ENCODE measurements around the gene NRGN. TPM values are rescaled to one million over a fixed set of nuclear protein-coding genes. Genes with fewer than 3 reads are reported as not detected.

NRGN gene
- not detected in 2 replicates for total RNA-seq

DNA sequence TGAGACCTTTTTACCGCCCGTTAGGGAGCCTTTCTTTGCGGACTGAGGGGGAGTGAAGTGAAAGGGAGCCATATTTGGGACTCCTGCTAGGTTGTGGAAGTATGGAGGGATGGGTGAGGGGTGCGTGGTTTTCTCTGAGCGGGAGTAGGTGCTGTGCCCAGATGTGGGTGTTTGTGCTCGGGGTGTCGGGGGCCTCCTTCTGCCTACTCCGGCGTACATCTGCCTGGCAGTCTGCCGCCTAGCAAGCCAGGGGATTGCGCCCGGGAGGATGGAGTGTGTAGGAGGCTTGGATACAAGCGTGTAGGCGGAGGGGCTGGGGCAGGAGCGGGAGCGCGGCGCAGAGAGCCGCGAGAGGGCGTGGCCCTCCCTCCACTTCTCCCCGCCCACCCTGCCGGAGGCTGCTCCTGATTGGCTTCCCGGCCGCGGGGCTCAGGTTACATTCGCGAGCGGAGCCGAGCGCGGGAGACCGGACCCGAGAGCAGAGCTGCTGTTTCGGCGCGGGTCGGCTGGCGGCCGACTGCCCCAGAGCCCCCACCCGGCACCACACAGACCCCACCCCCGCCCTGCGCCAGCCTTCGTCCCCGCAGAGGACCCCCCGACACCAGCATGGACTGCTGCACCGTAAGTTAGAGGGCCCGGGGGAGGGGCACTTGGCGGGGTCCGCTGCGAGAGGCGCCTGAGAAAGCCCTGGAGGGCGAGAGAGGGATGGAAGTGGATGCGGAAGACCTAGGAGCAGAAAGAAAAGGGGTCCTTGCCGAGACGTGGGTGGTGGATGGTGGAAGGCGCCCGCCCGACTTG lies at the start of gene NRGN:
NRGN (plus strand) TSS at position 464 of the 798 bp plus-strand sequence; CDS start at position 607, 143 bp downstream.

DNA sequence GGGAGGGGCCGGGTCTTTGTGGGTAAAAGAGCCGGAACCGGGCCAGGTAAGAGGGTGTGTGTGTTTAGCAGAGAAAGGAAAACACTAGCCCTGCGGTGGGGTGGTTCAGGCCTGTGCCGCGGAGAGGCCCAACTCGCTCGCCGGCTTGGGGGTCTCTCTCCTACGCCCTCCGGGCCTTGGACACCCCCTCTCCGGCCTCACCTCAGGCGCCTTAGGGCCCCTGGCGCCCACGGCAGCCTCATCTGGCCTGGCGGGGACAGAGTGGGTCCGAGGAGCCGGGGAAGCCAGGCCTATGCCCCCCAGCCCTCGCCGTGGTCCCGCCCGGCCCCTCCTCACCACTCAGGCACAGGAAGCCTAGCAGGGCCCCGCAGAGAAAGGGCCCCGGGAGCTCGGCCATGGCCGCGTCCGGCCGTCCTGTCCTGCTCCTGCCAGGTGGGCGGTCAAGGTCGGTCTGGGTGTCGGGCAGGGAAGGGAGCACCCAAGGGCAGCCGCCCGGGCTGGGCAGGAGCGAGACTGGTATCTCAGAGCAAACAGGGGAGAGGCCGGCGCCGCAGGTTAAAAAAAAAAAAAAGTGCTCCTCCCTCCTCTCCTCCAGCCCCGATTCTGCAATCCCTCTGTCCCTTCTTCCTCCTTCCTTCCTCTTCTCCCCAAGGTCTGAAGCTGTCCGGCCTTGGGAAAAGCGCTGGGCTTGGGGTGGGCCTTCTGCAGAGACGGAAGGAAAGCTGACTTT lies 12.2 kb downstream of the NRGN start, which contains the start of gene VSIG2:
VSIG2 (minus strand) TSS at position 515 of the 730 bp plus-strand sequence; CDS start at position 397, 118 bp downstream.

DNA sequence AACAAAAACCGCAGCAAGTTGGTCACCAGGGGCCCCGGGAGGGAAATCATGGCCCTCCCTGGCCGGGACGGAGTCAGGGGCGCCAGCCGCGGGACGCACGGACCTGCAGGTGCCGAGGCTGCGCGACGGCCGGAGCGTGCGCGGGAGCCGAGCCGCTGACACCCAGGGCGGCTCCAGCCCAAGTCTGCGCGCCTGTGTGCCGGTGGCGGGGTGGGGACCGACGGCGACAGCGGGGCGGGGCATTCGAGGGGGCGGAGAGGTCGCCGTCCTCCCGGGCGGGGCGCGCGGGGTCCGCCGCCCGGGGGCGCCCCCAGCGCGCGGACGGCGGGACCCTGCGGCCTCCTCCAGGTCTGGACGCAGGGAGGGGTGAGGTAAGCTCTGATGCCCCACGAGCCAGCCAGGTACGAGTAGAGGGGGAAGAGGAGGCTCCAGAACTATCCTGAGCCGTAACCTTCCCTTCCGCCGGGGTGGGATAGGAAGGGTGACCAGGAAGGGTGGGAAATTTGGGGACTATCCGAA lies 22.4 kb downstream of the NRGN start, which contains the start of gene ESAM:
ESAM (minus strand) TSS at position 186 of the 519 bp plus-strand sequence; CDS start at position 50, 136 bp downstream.

Other genes starting within 250 kb of the NRGN start
- not detected in 2 replicates for gene OR8B12, start 196.3 kb upstream of the NRGN start, total RNA-seq
- not detected in 2 replicates for gene OR8A1, start 169.9 kb upstream of the NRGN start, total RNA-seq
- gene PANX3, start 128.5 kb upstream of the NRGN start, total RNA-seq = not detected in 2 replicates
- 28.4 and 38.9 TPM in 2 replicates for gene TBRG1, start 117.1 kb upstream of the NRGN start, total RNA-seq
- gene SIAE, start 66.2 kb upstream of the NRGN start, total RNA-seq = 10.3 and 31.5 TPM in 2 replicates
- 2.4 and 4.1 TPM in 2 replicates for gene SPA17, start 66.0 kb upstream of the NRGN start, total RNA-seq
- under 0.01 and 1.3 TPM in 2 replicates for gene VSIG2, start 12.3 kb downstream of the NRGN start, total RNA-seq
- gene ESAM, start 22.3 kb downstream of the NRGN start, total RNA-seq = under 0.01 and 0.07 TPM in 2 replicates
- 1.7 and 5.5 TPM in 2 replicates for gene MSANTD2, start 60.5 kb downstream of the NRGN start, total RNA-seq
- gene ROBO3, start 125.5 kb downstream of the NRGN start, total RNA-seq = 8.5 and 56.0 TPM in 2 replicates
- gene ROBO4, start 157.9 kb downstream of the NRGN start, total RNA-seq = under 0.01 TPM in 1 of 2 replicates, not detected in the other
- not detected in 2 replicates for gene HEPN1, start 179.3 kb downstream of the NRGN start, total RNA-seq
- gene HEPACAM, start 196.1 kb downstream of the NRGN start, total RNA-seq = not detected in 2 replicates
- gene CCDC15, start 214.3 kb downstream of the NRGN start, total RNA-seq = 1.00 and 3.1 TPM in 2 replicates

Data from nasal cavity respiratory epithelium epithelial cell of viscerocranial mucosa (primary cell).